AG04450 (cell line): ENCODE results near the gene NTPCR. TPM values are rescaled to one million over a fixed set of nuclear protein-coding genes. Genes with fewer than 3 reads are reported as not detected.

ENCODE experiments used
- CTCF ChIA-PET: fragments of 300-600, 350-600 bp; formaldehyde crosslinking; extraction: SDS; loops from one replicate; lab custom pipeline; 2022; ENCODE audit warnings: antibody characterized with exemption, inconsistent platforms; lab: Charles Lee
- POLR2A ChIA-PET: fragments of 350-600 bp; formaldehyde crosslinking; extraction: SDS; loops from one replicate; lab custom pipeline; 2021; ENCODE audit warnings: antibody characterized with exemption, inconsistent platforms; lab: Yijun Ruan, JAX
- DNase-seq: peaks from one replicate; pipeline ENCODE4 v3.0.0-alpha.2; 2011; ENCODE audit warnings: low read depth, low spot score
- H3K27ac ChIP-seq: one replicate; pipeline ENCODE4 v1.5.1; 2012; ENCODE audit warnings: low read depth, low read length, control low read depth
- H3K27me3 ChIP-seq: one replicate; pipeline ENCODE4 v1.6.0; 2012; ENCODE audit warnings: low read length; ENCODE audit not compliant: control insufficient read depth, insufficient read depth
- H3K4me3 ChIP-seq: 2 replicates; pipeline ENCODE4 v1.5.1; 2011; ENCODE audit warnings: mild to moderate bottlenecking, low read depth, low read length, control low read depth
- H3K9me3 ChIP-seq: 2 replicates; pipeline ENCODE4 v1.5.1; 2012; ENCODE audit warnings: low read length; ENCODE audit not compliant: control insufficient read depth, insufficient read depth
- polyA plus RNA-seq: library from polyadenylated mRNA; depleted of rRNA; stranded (reverse); fragments of >200 nt; gene quantifications from 2 replicates; pipeline ENCODE4 v1.2.3, GENCODE V29; 2011
- TF ChIP-seq, protein P1 (sequence below): IDR thresholded peaks from 2 replicates; pipeline ENCODE4 v1.5.1; 2011; ENCODE audit warnings: low read depth, low read length, control low read depth, inconsistent platforms

Gene NTPCR
- polyA plus RNA-seq, 1 experiment = 59.0 TPM

DNA sequence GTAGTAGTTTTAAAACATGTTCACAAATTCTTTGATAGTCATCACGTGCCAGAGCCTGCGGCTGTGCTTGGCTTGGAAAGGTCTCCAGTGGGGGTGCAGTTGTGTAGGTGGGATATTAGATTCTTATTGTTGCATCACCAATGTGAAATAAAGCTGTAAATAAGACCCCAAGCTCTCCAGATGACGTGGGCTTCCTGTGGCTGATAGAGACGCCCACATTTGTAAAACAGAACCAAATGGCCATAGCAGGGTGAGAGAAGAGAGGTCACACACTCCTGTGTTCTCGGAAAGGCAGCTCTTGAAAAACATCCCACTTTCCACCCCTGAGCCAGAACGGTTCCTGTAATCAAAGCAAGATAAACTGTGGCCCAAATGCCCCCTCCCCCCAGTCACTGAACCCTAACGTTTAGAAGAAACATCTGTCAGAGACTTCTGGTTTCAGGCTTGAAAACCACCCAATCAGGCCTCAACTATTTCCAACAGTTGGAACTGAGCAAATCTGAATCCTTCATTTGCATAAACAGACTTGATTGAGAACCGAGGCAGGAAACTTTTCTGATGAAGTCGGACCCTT is 6.6 kb upstream of the NTPCR start:
- H3K4me3 ChIP-seq = no peak overlapping the region
- TF ChIP-seq, protein P1, sequence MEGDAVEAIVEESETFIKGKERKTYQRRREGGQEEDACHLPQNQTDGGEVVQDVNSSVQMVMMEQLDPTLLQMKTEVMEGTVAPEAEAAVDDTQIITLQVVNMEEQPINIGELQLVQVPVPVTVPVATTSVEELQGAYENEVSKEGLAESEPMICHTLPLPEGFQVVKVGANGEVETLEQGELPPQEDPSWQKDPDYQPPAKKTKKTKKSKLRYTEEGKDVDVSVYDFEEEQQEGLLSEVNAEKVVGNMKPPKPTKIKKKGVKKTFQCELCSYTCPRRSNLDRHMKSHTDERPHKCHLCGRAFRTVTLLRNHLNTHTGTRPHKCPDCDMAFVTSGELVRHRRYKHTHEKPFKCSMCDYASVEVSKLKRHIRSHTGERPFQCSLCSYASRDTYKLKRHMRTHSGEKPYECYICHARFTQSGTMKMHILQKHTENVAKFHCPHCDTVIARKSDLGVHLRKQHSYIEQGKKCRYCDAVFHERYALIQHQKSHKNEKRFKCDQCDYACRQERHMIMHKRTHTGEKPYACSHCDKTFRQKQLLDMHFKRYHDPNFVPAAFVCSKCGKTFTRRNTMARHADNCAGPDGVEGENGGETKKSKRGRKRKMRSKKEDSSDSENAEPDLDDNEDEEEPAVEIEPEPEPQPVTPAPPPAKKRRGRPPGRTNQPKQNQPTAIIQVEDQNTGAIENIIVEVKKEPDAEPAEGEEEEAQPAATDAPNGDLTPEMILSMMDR = no peak
- ChIA-PET CTCF (interaction anchor here (1.5 kb wide), 1 partner anchor 10 kb away, joined by 4 read pairs; no protein-coding TSS in a partner anchor), POLR2A (no interaction called here)
- no peaks in the 10 kb centered on the region for H3K27me3 ChIP-seq
- H3K27ac ChIP-seq = no peak overlapping the region
- H3K9me3 ChIP-seq = no peaks in the 10 kb centered on the region
- DNase-seq = no peak

DNA sequence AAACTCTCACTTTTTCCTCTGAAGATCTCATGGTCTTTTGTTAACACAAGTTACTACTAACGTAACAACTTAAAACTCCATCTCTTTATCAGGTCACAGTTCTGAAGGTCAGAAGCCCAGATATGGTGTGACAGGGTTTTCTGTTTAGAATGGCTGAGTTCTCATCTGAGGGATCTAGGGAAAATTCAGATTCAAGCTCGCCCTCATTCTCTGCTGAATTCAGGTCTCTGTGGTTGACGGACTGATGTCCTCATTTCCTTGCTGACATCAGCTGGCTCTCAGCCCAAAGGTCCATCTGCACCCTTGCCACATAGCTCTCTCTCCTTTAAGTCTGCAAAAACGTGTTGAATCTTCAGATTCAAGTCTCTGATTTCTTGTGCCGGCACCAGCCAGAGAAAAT is 6.1 kb upstream of the NTPCR start:
- DNase-seq = no peak
- H3K27ac ChIP-seq = no peak overlapping the region
- H3K9me3 ChIP-seq = no peaks in the 10 kb centered on the region
- H3K4me3 ChIP-seq = no peak overlapping the region
- CTCF ChIA-PET = interaction anchor here (1.5 kb wide), 1 partner anchor 9 kb away, joined by 4 read pairs; no protein-coding TSS in a partner anchor
- TF ChIP-seq, protein P1 = no peak
- H3K27me3 ChIP-seq = no peaks in the 10 kb centered on the region
- POLR2A ChIA-PET = no interaction called here

DNA sequence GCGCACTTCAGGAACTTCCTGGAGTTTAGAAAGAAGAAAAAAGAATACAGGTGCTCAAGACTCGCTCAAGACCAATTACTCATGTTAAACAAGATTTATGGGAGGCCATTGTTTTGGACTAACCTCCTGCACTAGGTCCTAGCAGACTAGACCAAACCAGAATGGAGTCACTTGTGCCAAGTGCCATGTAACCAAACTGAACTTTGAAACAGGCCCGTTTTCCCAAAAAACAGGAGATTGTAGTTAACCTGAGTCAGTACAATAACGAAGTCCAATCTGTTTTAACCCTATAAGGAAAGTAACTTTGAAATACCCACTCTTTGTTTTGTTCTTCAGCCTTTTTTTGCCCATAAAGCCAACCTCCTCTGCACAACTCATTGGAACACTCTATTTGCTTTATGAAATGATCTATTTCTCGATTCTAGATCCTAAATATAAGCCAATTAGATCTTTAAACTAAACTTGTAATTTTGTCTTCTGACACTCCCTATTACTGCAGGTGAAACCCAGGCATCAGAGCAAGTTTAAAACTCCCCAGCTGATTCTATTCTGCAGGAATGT is 695 bp upstream of the NTPCR start:
- TF ChIP-seq, protein P1 = no peak
- Histone ChIP-seq H3K4me3 (peak overlapping the region; percentile 81), H3K9me3 (no peaks in the 10 kb centered on the region; the same call in 1 of the 2 replicates), H3K27me3 (no peaks in the 10 kb centered on the region), H3K27ac (peak overlapping the region; percentile 88)
- DNase-seq = no peak
- POLR2A ChIA-PET = no interaction called here
- CTCF ChIA-PET = interaction anchor here (1.1 kb wide), 1 partner anchor 312 kb away, joined by 5 read pairs; no protein-coding TSS in a partner anchor

DNA sequence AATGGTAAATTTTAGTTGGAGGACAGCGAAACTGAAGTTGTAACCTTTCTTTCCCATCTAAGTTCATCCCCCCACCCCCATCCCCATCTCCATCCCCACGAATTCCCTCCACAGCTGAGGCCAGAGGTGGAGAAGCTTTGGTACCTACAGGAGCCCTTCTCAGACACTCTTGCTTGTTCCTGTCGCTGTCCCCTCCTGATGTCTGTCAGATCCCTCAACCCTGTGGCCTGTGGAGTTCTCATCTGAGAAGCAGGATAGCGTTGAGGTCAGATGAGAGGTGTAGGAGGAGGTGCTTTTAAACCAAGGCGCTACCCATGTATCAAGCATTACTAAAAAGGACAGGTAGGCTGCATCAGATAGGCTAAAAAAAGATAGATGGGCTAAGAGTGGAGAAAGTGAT is 769 bp downstream of the NTPCR start:
- ChIA-PET CTCF (interaction anchor here (0.7 to 1.1 kb wide), 2 partner anchors 97 to 265 kb away, joined by 3 to 7 read pairs; no protein-coding TSS in a partner anchor), POLR2A (interaction anchor here (0.6 kb wide), 1 partner anchor 317 kb away, joined by 3 read pairs; no protein-coding TSS in a partner anchor)
- peak overlapping the region; percentile 81 for H3K4me3 ChIP-seq
- H3K27ac ChIP-seq = no peak overlapping the region
- H3K9me3 ChIP-seq = no peaks in the 10 kb centered on the region; the same call in 1 of the 2 replicates
- TF ChIP-seq, protein P1 = no peak
- no peak for DNase-seq
- no peaks in the 10 kb centered on the region for H3K27me3 ChIP-seq

DNA sequence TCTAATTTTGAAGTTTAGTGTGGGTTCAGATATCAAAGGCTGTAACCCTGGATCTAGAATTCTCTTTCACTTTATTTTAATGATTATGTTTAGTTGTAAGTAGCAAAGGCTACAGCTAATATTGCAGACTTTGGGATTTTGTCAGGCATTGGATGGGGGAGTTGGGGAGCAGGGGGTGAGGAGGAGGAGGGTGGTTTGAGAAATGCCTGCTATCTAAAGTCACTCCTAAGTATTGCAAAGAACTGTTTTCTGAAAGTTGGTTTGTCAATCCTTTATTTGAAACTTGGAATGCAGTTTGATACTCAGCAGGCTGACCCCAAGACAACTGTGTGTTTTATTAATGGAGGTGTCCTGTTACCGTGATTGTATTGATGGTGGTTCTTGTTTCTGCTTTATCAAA is 1.2 kb downstream of the NTPCR start:
- H3K4me3 ChIP-seq = peak overlapping the region; percentile 81
- DNase-seq = no peak
- TF ChIP-seq, protein P1 = no peak
- H3K27ac ChIP-seq = no peak overlapping the region
- POLR2A ChIA-PET = no interaction called here
- H3K9me3 ChIP-seq = no peaks in the 10 kb centered on the region; the same call in 1 of the 2 replicates
- H3K27me3 ChIP-seq = no peaks in the 10 kb centered on the region
- CTCF ChIA-PET = interaction anchor here (0.7 to 1.1 kb wide), 5 partner anchors 17 to 433 kb away, joined by 3 to 7 read pairs (median 4); no protein-coding TSS in a partner anchor
